ENCODE results near the gene TBC1D19. TPM values are rescaled to one million over a fixed set of nuclear protein-coding genes. Genes with fewer than 3 reads are reported as not detected.

Gene TBC1D19
- total RNA-seq, 3 donors from 2014 or later: 3.0 to 4.6 (median 3.9) TPM

- Mint-ChIP-seq H3K9me3 (no peaks in the 10 kb centered on the region), H3K27me3 (ENCODE audit: low read depth) (no peaks in the 10 kb centered on the region), H3K4me1 (ENCODE audit: low read depth) (peaks cover 7% of the 10 kb centered on the region), H3K4me3 (no peak overlapping the region), H3K36me3 (ENCODE audit: insufficient read depth) (peaks cover 22% of the 10 kb centered on the region)
- no peak for ATAC-seq
- DNase-seq: no peak
Observed at GRCh38 chr4:26749867-26750266, 166.0 kb downstream of the TBC1D19 start.

- Mint-ChIP-seq H3K4me3 (no peak overlapping the region), H3K27me3 (ENCODE audit: low read depth) (no peaks in the 10 kb centered on the region), H3K36me3 (ENCODE audit: insufficient read depth) (peaks cover 26% of the 10 kb centered on the region), H3K4me1 (ENCODE audit: low read depth) (peaks cover 7% of the 10 kb centered on the region), H3K9me3 (no peaks in the 10 kb centered on the region)
- DNase-seq (no peak), ATAC-seq (no peak)
Observed at GRCh38 chr4:26751004-26751403, 167.1 kb downstream of the TBC1D19 start.

GRCh38 chr4:26751838-26752237, 168.0 kb downstream of the TBC1D19 start:
- no peak for DNase-seq
- ATAC-seq: peak; percentile 82 to 89
- H3K9me3 Mint-ChIP-seq: no peaks in the 10 kb centered on the region
- no peaks in the 10 kb centered on the region for H3K27me3 Mint-ChIP-seq (ENCODE audit: low read depth)
- H3K4me3 Mint-ChIP-seq: no peak overlapping the region
- H3K4me1 Mint-ChIP-seq (ENCODE audit: low read depth): peaks cover 3% of the 10 kb centered on the region
- H3K36me3 Mint-ChIP-seq (ENCODE audit: insufficient read depth): peaks cover 25% of the 10 kb centered on the region

- no peaks in the 10 kb centered on the region for H3K4me1 Mint-ChIP-seq (ENCODE audit: low read depth)
- no peak overlapping the region for H3K4me3 Mint-ChIP-seq
- no peak for DNase-seq
- no peaks in the 10 kb centered on the region for H3K27me3 Mint-ChIP-seq (ENCODE audit: low read depth)
- ATAC-seq: no peak
- peaks cover 35% of the 10 kb centered on the region for H3K36me3 Mint-ChIP-seq (ENCODE audit: insufficient read depth)
- no peaks in the 10 kb centered on the region for H3K9me3 Mint-ChIP-seq
Observed at GRCh38 chr4:26753187-26753586, 169.3 kb downstream of the TBC1D19 start.

- no peaks in the 10 kb centered on the region for H3K27me3 Mint-ChIP-seq (ENCODE audit: low read depth)
- ATAC-seq: no peak
- no peaks in the 10 kb centered on the region for H3K9me3 Mint-ChIP-seq
- no peaks in the 10 kb centered on the region for H3K4me1 Mint-ChIP-seq (ENCODE audit: low read depth)
- H3K4me3 Mint-ChIP-seq: no peak overlapping the region
- DNase-seq: no peak
- H3K36me3 Mint-ChIP-seq (ENCODE audit: insufficient read depth): peaks cover 38% of the 10 kb centered on the region
Observed at GRCh38 chr4:26753617-26754016, 169.7 kb downstream of the TBC1D19 start.

GRCh38 chr4:26757751-26758150, 173.9 kb downstream of the TBC1D19 start:
- Mint-ChIP-seq H3K4me3 (no peak overlapping the region), H3K36me3 (ENCODE audit: insufficient read depth) (peaks cover 30% of the 10 kb centered on the region), H3K9me3 (no peaks in the 10 kb centered on the region), H3K27me3 (ENCODE audit: low read depth) (no peaks in the 10 kb centered on the region), H3K4me1 (ENCODE audit: low read depth) (no peaks in the 10 kb centered on the region)
- DNase-seq (no peak), ATAC-seq (no peak)

- DNase-seq (no peak), ATAC-seq (no peak)
- H3K4me3 Mint-ChIP-seq: no peak overlapping the region
- no peaks in the 10 kb centered on the region for H3K4me1 Mint-ChIP-seq (ENCODE audit: low read depth)
- H3K27me3 Mint-ChIP-seq (ENCODE audit: low read depth): no peaks in the 10 kb centered on the region
- H3K9me3 Mint-ChIP-seq: no peaks in the 10 kb centered on the region
- peaks cover 32% of the 10 kb centered on the region for H3K36me3 Mint-ChIP-seq (ENCODE audit: insufficient read depth)
Observed at GRCh38 chr4:26758899-26759298, 175.0 kb downstream of the TBC1D19 start.

- no peak for DNase-seq
- Mint-ChIP-seq H3K4me3 (no peak overlapping the region), H3K4me1 (ENCODE audit: low read depth) (no peaks in the 10 kb centered on the region), H3K9me3 (no peaks in the 10 kb centered on the region), H3K27me3 (ENCODE audit: low read depth) (no peaks in the 10 kb centered on the region), H3K36me3 (ENCODE audit: insufficient read depth) (peaks cover 30% of the 10 kb centered on the region)
- no peak for ATAC-seq
Observed at GRCh38 chr4:26762650-26763049, 178.8 kb downstream of the TBC1D19 start.

- H3K36me3 Mint-ChIP-seq (ENCODE audit: insufficient read depth): peaks cover 26% of the 10 kb centered on the region
- H3K4me1 Mint-ChIP-seq (ENCODE audit: low read depth): no peaks in the 10 kb centered on the region
- DNase-seq (no peak), ATAC-seq (no peak)
- H3K4me3 Mint-ChIP-seq: no peak overlapping the region
- no peaks in the 10 kb centered on the region for H3K9me3 Mint-ChIP-seq
- H3K27me3 Mint-ChIP-seq (ENCODE audit: low read depth): no peaks in the 10 kb centered on the region
Observed at GRCh38 chr4:26763063-26763462, 179.2 kb downstream of the TBC1D19 start.

GRCh38 chr4:26763648-26764047, 179.8 kb downstream of the TBC1D19 start:
- no peaks in the 10 kb centered on the region for H3K27me3 Mint-ChIP-seq (ENCODE audit: low read depth)

GRCh38 chr4:26764231-26764630, 180.3 kb downstream of the TBC1D19 start:
- H3K9me3 Mint-ChIP-seq: no peaks in the 10 kb centered on the region
- H3K4me3 Mint-ChIP-seq: no peak overlapping the region
- H3K4me1 Mint-ChIP-seq (ENCODE audit: low read depth): no peaks in the 10 kb centered on the region
- no peak for ATAC-seq
- peaks cover 18% of the 10 kb centered on the region for H3K36me3 Mint-ChIP-seq (ENCODE audit: insufficient read depth)
- DNase-seq: no peak
- H3K27me3 Mint-ChIP-seq (ENCODE audit: low read depth): no peaks in the 10 kb centered on the region

More at GRCh38 chr4:26763648-26764047, 179.8 kb downstream of the TBC1D19 start:
- Mint-ChIP-seq H3K4me1 (ENCODE audit: low read depth) (no peaks in the 10 kb centered on the region), H3K36me3 (ENCODE audit: insufficient read depth) (peaks cover 21% of the 10 kb centered on the region), H3K4me3 (no peak overlapping the region), H3K9me3 (no peaks in the 10 kb centered on the region)
- no peak for DNase-seq
- no peak for ATAC-seq

GRCh38 chr4:26765515-26765914, 181.6 kb downstream of the TBC1D19 start:
- no peak overlapping the region for H3K4me3 Mint-ChIP-seq
- peaks cover 19% of the 10 kb centered on the region for H3K36me3 Mint-ChIP-seq (ENCODE audit: insufficient read depth)
- DNase-seq: no peak
- no peaks in the 10 kb centered on the region for H3K9me3 Mint-ChIP-seq
- H3K27me3 Mint-ChIP-seq (ENCODE audit: low read depth): no peaks in the 10 kb centered on the region
- no peaks in the 10 kb centered on the region for H3K4me1 Mint-ChIP-seq (ENCODE audit: low read depth)
- no peak for ATAC-seq

- Mint-ChIP-seq H3K4me1 (ENCODE audit: low read depth) (no peaks in the 10 kb centered on the region), H3K9me3 (no peaks in the 10 kb centered on the region), H3K27me3 (ENCODE audit: low read depth) (no peaks in the 10 kb centered on the region), H3K36me3 (ENCODE audit: insufficient read depth) (peaks cover 24% of the 10 kb centered on the region), H3K4me3 (no peak overlapping the region)
- DNase-seq (no peak), ATAC-seq (no peak)
Observed at GRCh38 chr4:26766141-26766540, 182.3 kb downstream of the TBC1D19 start.

- Mint-ChIP-seq H3K4me3 (no peak overlapping the region), H3K4me1 (ENCODE audit: low read depth) (no peaks in the 10 kb centered on the region), H3K36me3 (ENCODE audit: insufficient read depth) (peaks cover 34% of the 10 kb centered on the region), H3K9me3 (no peaks in the 10 kb centered on the region), H3K27me3 (ENCODE audit: low read depth) (no peaks in the 10 kb centered on the region)
- ATAC-seq (no peak), DNase-seq (no peak)
Observed at GRCh38 chr4:26772096-26772873, 188.4 kb downstream of the TBC1D19 start.

GRCh38 chr4:26779224-26779623, 195.3 kb downstream of the TBC1D19 start:
- Mint-ChIP-seq H3K36me3 (ENCODE audit: insufficient read depth) (peaks cover 25% of the 10 kb centered on the region), H3K4me3 (no peak overlapping the region), H3K4me1 (ENCODE audit: low read depth) (no peaks in the 10 kb centered on the region), H3K9me3 (no peaks in the 10 kb centered on the region), H3K27me3 (ENCODE audit: low read depth) (no peaks in the 10 kb centered on the region)
- no peak for ATAC-seq
- no peak for DNase-seq
